ENCODE data around the gene DLGAP1.
"Not testable (repeated sequence)": the region's sequence is repeated elsewhere in the genome, so short reads cannot be mapped to it uniquely, and the experiment has no call there.

DLGAP1 gene

GRCh38 chr18:3654442-3655253 is 800.5 kb downstream of the DLGAP1 start:
- DNase-seq (ENCODE audit: low read depth), result no peak

GRCh38 chr18:3653851-3654441 is 801.2 kb downstream of the DLGAP1 start:
- DNase-seq (ENCODE audit: low read depth), result no peak
- H3K4me3 ChIP-seq (ENCODE audit: control insufficient read depth, low read depth, low read length), result no peak overlapping the region
- TF ChIP-seq CTCF (conservative IDR thresholded peaks at IDR 0.05; ENCODE audit: control insufficient read depth, insufficient read depth, low read depth, low read length), result no peak

More at GRCh38 chr18:3654442-3655253, 800.5 kb downstream of the DLGAP1 start:
- H3K4me3 ChIP-seq (ENCODE audit: control insufficient read depth, low read depth, low read length), result no peak overlapping the region
- TF ChIP-seq CTCF (conservative IDR thresholded peaks at IDR 0.05; ENCODE audit: control insufficient read depth, insufficient read depth, low read depth, low read length), result no peak

GRCh38 chr18:3653263-3653850 is 801.8 kb downstream of the DLGAP1 start:
- no peak for TF ChIP-seq CTCF (conservative IDR thresholded peaks at IDR 0.05; ENCODE audit: control insufficient read depth, insufficient read depth, low read depth, low read length)
- H3K4me3 ChIP-seq (ENCODE audit: control insufficient read depth, low read depth, low read length), result no peak overlapping the region
- no peak for DNase-seq (ENCODE audit: low read depth)

- no peak overlapping the region for H3K4me3 ChIP-seq (ENCODE audit: control insufficient read depth, low read depth, low read length)
- DNase-seq (ENCODE audit: low read depth), result peak; percentile 97
- TF ChIP-seq CTCF (conservative IDR thresholded peaks at IDR 0.05; ENCODE audit: control insufficient read depth, insufficient read depth, low read depth, low read length), result peak; percentile 28
These were observed 802.5 kb downstream of the DLGAP1 start for GRCh38 chr18:3652380-3653262.

GRCh38 chr18:3651266-3651665 is 803.8 kb downstream of the DLGAP1 start:
- DNase-seq (ENCODE audit: low read depth), result no peak
- TF ChIP-seq CTCF (conservative IDR thresholded peaks at IDR 0.05; ENCODE audit: control insufficient read depth, insufficient read depth, low read depth, low read length), result no peak
- H3K4me3 ChIP-seq (ENCODE audit: control insufficient read depth, low read depth, low read length), result no peak overlapping the region

GRCh38 chr18:3650521-3651042 is 804.5 kb downstream of the DLGAP1 start:
- not testable (repeated sequence) for H3K4me3 ChIP-seq (ENCODE audit: control insufficient read depth, low read depth, low read length); DNase-seq (ENCODE audit: low read depth)
